Prostate gland (tissue), 2 donors: ENCODE data around the gene MAD2L1BP. TPM values are rescaled to one million over a fixed set of nuclear protein-coding genes. Genes with fewer than 3 reads are reported as not detected.

Experiments used
- DNase-seq: peaks from one replicate; pipeline ENCODE4 v3.0.0-alpha.2; 2019; ENCODE audit warnings: low spot score
- H3K27ac ChIP-seq, 2 donors: fragments of 200-600 bp; sonication (generic); 2 replicates each; pipeline ENCODE4 v1.5.1; 2017 to 2019
- H3K27me3 ChIP-seq: fragments of 200-600 bp; sonication (generic); replicated peaks from 2 replicates; pipeline ENCODE4 v1.5.1; 2019; ENCODE audit not compliant: insufficient read depth
- H3K36me3 ChIP-seq, 2 donors: fragments of 200-600 bp; sonication (generic); 1 replicate in 1 of 2; 2 replicates in 1 of 2; pipeline versions ENCODE4 v1.5.1 to v1.8.1; 2017 to 2019
- H3K4me1 ChIP-seq: fragments of 200-600 bp; sonication (generic); replicated peaks from 2 replicates; pipeline ENCODE4 v1.5.1; 2019
- H3K4me3 ChIP-seq, 2 donors: fragments of 200-600 bp; sonication (generic); 2 replicates each; pipeline ENCODE4 v1.5.1; 2017 to 2019
- H3K9me3 ChIP-seq: fragments of 200-600 bp; sonication (generic); 2 replicates; pipeline ENCODE4 v1.5.1; 2017
- POLR2A ChIP-seq: fragments of 450-650 bp; IDR thresholded peaks from one replicate; pipeline ENCODE4 v1.6.1; 2016; ENCODE audit warnings: antibody characterized with exemption, mild to moderate bottlenecking
- POLR2AphosphoS5 ChIP-seq: sonication (generic); formaldehyde crosslinking; IDR thresholded peaks from one replicate; pipeline ENCODE4 v1.6.1; 2017; ENCODE audit warnings: antibody characterized with exemption
- WGBS: methylation state at CpG from one replicate; pipeline ENCODE4 v1.1.5; 2018; 5-methylcytosine and 5-hydroxymethylcytosine counted together
- intact Hi-C: fragments of 100-400 bp; cut with DNase I; formaldehyde crosslinking; loops from one replicate; pipeline ENCODE4 v1.14.2; 2022
- total RNA-seq, 2 donors: library from RNA; depleted of rRNA; stranded (reverse); fragments of >200 nt; gene quantifications; one replicate each; pipeline ENCODE4 v1.1.0, GENCODE V29; 2016
- TF ChIP-seq, protein P1 (sequence below), 4 experiments: fragments of 200-600 bp in 2 of 4; fragments of 450-650 bp in 2 of 4; sonication (generic) in 2 of 4; IDR thresholded peaks; 1 replicate in 3 of 4; 2 replicates in 1 of 4; pipeline ENCODE4 v1.5.1; 2016 to 2019; ENCODE audit warnings: antibody characterized with exemption in 4 of 4, mild to moderate bottlenecking in 2 of 4, moderate library complexity in 2 of 4

Gene MAD2L1BP
- total RNA-seq, 2 donors from 2014 or later = 24.9 to 46.8 TPM

DNA sequence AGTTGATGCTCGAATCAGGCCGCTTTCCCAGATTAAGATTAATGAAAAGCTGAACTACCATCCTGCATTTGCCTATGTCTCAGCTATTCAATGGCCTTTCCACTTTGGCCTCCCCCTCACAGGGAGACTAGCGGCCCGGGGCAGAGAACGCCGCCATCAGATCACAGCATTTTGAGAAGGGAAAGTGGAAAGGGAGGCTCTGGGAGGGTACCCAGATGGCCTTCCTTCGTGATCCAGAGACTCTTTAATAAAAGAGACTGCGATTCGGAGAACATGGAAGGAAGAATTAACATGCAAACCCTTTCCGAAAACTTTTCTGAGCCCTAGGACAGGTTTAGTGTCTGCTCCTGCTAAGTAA lies 51.4 kb downstream of the MAD2L1BP start:
- 3% methylated on average over 10 of the region's 10 CpGs for WGBS

DNA sequence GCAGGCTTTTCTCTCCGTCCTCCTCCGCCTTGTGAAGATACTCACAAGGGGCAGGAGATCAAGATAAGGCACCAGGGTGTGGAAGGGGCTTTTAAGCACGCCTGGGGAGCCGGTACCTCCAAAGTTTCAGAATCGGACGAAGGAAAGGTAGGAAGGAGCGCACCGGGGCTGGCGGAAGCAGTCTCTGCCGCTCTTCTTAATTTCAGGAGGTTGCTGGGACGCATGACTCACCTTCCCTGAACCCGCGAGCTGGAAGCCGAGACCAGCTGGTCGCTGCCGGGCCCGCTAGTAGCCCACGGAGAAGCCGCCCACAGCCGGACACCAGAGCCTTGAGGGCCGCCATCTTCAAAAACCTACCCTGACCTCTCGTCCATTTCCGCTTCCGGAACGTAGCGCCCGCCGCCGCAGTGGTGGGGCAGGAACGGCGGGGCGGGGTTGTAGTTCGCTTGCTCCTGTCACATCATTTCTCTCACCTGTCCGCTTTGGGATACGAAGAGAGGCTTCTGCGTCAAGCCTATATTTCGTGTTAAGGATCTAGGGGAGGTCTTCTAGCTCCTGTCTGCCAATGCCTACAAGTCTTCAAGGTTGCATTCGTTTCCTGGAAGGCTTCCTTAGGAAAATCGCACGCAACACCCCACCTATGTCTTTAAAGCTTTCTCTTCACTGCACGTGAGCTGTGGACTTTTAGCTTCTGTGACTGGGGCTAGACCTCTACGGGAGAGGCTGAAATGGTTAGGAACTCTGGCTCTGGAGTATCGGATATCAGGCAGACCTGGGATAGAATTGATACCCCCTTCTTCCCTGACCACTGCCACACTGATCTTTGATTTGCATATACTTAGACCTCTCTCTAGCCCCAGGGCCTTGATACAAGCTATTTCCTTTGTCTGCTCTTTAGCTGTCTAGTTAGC lies 52.1 kb downstream of the MAD2L1BP start, which contains the start of gene MRPS18A:
Gene MRPS18A (minus strand): TSS at position 355 of the 911 bp plus-strand sequence. CDS start 12 bp downstream, at position 343.
- DNase-seq = peak; percentile 78
- Histone ChIP-seq H3K27ac (peak within 1 kb of the TSS; percentile 62 to 76), H3K36me3 (no peaks in the 10 kb centered on the region), H3K4me3 (peak within 1 kb of the TSS; percentile 58 to 76), H3K4me1 (peaks cover 21% of the 10 kb centered on the region), H3K27me3 (no peaks in the 10 kb centered on the region), H3K9me3 (no peaks in the 10 kb centered on the region)
- intact Hi-C loops = no loop called here
- under 1% methylated on average over 43 of the region's 43 CpGs for WGBS
- peak; percentile 53 for TF ChIP-seq POLR2A
- TF ChIP-seq POLR2AphosphoS5 = peak; percentile 93
- TF ChIP-seq, protein P1, sequence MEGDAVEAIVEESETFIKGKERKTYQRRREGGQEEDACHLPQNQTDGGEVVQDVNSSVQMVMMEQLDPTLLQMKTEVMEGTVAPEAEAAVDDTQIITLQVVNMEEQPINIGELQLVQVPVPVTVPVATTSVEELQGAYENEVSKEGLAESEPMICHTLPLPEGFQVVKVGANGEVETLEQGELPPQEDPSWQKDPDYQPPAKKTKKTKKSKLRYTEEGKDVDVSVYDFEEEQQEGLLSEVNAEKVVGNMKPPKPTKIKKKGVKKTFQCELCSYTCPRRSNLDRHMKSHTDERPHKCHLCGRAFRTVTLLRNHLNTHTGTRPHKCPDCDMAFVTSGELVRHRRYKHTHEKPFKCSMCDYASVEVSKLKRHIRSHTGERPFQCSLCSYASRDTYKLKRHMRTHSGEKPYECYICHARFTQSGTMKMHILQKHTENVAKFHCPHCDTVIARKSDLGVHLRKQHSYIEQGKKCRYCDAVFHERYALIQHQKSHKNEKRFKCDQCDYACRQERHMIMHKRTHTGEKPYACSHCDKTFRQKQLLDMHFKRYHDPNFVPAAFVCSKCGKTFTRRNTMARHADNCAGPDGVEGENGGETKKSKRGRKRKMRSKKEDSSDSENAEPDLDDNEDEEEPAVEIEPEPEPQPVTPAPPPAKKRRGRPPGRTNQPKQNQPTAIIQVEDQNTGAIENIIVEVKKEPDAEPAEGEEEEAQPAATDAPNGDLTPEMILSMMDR (IDR thresholded peaks at IDR 0.05) = no peak

More for the DNA sequence above, 51.4 kb downstream of the MAD2L1BP start:
- Histone ChIP-seq H3K9me3 (no peaks in the 10 kb centered on the region), H3K36me3 (no peaks in the 10 kb centered on the region), H3K27me3 (no peaks in the 10 kb centered on the region), H3K4me1 (peaks cover 27% of the 10 kb centered on the region), H3K27ac (peak overlapping the region; percentile 62 to 76), H3K4me3 (peak overlapping the region; percentile 58 to 76)
- no peak for DNase-seq
- TF ChIP-seq POLR2AphosphoS5 (no peak), POLR2A (no peak)
- TF ChIP-seq, protein P1 (IDR thresholded peaks at IDR 0.05) = no peak
- intact Hi-C loops = no loop called here

DNA sequence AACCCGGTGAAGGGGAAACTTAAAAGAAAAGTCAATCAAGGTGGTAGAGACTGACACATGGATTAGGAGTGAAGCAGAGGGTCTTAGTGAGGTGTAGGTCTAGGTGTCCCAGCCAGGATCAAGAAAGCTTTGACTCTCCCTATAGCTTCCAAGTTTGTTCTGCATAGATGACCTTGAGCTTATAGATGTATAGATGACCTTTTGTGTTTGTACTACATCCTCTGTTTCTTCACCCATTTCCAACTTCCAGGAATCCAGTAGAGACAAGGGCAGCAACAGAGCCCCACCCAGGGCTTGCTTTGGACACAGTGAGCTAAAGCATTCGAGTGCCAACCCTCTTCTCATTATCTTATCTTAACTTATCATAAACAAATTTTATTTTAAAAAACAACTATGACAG lies 53.8 kb downstream of the MAD2L1BP start:
- intact Hi-C loops = no loop called here
- TF ChIP-seq, protein P1 (IDR thresholded peaks at IDR 0.05) = no peak
- no peak for TF ChIP-seq POLR2AphosphoS5
- TF ChIP-seq POLR2A = no peak
- no peak overlapping the region for H3K4me3 ChIP-seq
- H3K36me3 ChIP-seq = no peaks in the 10 kb centered on the region
- no peak for DNase-seq
- no peaks in the 10 kb centered on the region for H3K27me3 ChIP-seq
- no peak overlapping the region for H3K27ac ChIP-seq
- H3K9me3 ChIP-seq = no peaks in the 10 kb centered on the region
- WGBS = 69% methylated on average over 2 of the region's 2 CpGs
- peaks cover 5% of the 10 kb centered on the region for H3K4me1 ChIP-seq

Other genes with a start within 250 kb of the MAD2L1BP start
- 10 to 100 TPM; 18.0 to 38.1 TPM for gene ABCC10, start 208.3 kb upstream of the MAD2L1BP start, total RNA-seq
- 10 to 100 TPM; 13.5 to 46.1 TPM for gene DLK2, start 180.3 kb upstream of the MAD2L1BP start, total RNA-seq
- gene TJAP1, start 158.3 kb upstream of the MAD2L1BP start, total RNA-seq = 10 to 100 TPM; 29.1 to 51.6 TPM
- gene LRRC73, start 125.5 kb upstream of the MAD2L1BP start, total RNA-seq = 1 to 10 TPM in 1 of 2 donors, under 1 TPM in 1; 0.68 to 4.0 TPM
- gene YIPF3, start 118.9 kb upstream of the MAD2L1BP start, total RNA-seq = 100 to 1,000 TPM; 162 to 180 TPM
- 10 to 100 TPM; 24.4 to 37.2 TPM for gene POLR1C, start 118.8 kb upstream of the MAD2L1BP start, total RNA-seq
- 10 to 100 TPM; 17.9 to 33.3 TPM for gene XPO5, start 59.8 kb upstream of the MAD2L1BP start, total RNA-seq
- 10 to 100 TPM in 1 of 2 donors, 1 to 10 TPM in 1; 9.2 to 11.8 TPM for gene POLH, start 59.7 kb upstream of the MAD2L1BP start, total RNA-seq
- 10 to 100 TPM; 22.4 to 54.9 TPM for gene GTPBP2, start 6.6 kb upstream of the MAD2L1BP start, total RNA-seq
- gene RSPH9, start 9.2 kb downstream of the MAD2L1BP start, total RNA-seq = 1 to 10 TPM in 1 of 2 donors, under 1 TPM in 1; 0.23 to 1.9 TPM
- gene MRPS18A, start 52.0 kb downstream of the MAD2L1BP start, total RNA-seq = 10 to 100 TPM; 56.6 to 56.9 TPM
- gene VEGFA, start 134.4 kb downstream of the MAD2L1BP start, total RNA-seq = 100 to 1,000 TPM; 127 to 335 TPM